CD4-positive, alpha-beta T cell treated with Interleukin-12 subunit alpha and Interleukin-12 subunit beta, for 1 hour (primary cell): ENCODE measurements around the gene S100PBP.

Experiments used
- DNase-seq: peaks from one replicate; pipeline ENCODE4 v3.0.0-alpha.2; 2020

Gene S100PBP

GRCh38 chr1:32871364-32872191, 54.1 kb downstream of the S100PBP start:
- no peak for DNase-seq

- DNase-seq: no peak
Measured at GRCh38 chr1:32872192-32872460, 54.7 kb downstream of the S100PBP start.

- no peak for DNase-seq
Measured at GRCh38 chr1:32873484-32873883, 56.0 kb downstream of the S100PBP start.

DNA sequence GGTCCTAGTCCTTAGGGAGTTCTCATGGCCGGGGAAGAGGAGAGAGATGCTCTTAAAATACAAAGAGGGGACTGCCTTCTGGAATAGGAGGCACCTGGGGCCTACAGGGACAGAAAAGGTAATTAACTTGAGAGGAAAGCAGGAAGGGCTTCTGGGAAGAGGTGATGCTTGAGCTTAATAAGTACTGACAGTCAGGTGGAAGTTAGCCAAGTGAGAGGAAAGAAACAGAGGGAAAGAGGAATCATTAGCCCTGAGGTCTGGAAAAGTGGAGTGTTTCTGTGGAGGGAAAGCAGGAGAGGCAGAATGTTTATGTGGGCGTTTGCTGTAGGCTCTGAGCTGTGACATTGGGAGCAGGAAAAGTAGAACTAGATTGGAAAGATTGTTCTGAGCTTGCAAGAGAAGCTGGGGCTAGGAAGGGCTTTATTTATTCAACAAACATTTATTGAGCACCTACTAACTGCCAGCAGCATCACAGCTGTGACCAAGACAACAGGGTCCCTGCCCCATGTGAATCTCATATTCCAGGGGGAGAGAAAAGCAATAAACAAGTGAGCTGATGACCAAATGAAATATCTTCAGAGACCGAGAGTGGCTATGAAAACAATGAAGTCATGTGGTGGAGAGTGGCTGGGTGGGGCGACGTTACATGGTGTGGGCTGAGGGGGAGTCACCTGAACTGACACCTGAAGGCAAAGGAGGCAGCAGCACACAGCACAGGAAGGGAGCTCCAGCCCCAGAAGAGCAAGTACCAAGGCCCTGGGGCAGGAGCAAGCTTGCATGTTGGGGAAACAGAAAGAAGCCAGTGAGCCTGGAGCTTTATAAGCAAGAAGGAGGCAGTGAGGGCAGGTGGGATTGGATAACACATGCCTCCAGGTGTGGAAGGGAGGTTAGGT, 57.7 kb downstream of the S100PBP start:
- DNase-seq: no peak

GRCh38 chr1:32876341-32877210, 59.1 kb downstream of the S100PBP start:
- peak; percentile 63 for DNase-seq

DNA sequence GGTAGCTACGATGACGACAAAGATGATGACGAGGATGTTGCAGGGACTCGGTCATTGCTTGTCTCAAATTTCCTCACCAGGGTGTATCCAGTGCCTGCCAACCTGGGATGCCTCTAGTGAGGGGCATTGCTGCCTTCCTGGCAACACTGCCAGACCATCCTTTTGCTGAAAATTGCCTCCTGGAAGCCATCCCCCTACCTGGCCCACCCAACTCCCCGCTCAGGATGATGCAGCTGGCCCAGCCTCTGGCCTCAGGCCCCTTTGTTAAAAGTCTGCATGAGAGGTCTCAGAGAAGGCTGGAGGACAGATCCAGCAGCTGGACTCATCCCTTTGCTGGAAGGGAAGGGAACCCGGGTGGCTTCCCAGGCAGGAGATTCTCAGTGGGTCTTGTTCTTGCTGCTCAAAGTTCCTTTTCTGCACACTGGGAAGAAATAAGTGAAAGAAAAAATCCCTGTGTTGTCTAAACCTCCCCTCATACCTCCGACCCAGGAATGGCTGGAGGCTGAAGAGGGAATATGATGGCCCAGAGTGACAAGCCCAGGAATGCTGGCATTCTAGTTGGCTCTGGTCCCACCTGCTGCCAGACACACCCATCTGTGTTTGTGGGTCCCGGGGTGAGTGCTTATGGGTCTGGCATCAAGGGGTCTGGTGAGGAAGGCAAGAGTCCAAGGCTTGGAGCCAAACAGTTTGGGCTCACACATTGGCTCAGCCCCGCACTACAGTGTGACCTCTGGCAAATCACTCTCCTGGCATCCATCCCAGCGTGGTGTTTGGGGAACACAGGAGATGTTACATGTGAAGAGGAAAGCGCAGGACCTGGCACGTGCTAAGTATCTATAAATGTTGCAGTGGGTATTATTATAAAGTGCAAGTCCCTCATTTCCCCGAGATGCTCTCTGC, 60.0 kb downstream of the S100PBP start:
- DNase-seq: no peak

GRCh38 chr1:32878183-32878582, 60.7 kb downstream of the S100PBP start:
- DNase-seq: no peak

- DNase-seq: no peak
Measured at GRCh38 chr1:32878637-32879041, 61.2 kb downstream of the S100PBP start.

GRCh38 chr1:32881291-32881690, 63.8 kb downstream of the S100PBP start:
- no peak for DNase-seq

DNA sequence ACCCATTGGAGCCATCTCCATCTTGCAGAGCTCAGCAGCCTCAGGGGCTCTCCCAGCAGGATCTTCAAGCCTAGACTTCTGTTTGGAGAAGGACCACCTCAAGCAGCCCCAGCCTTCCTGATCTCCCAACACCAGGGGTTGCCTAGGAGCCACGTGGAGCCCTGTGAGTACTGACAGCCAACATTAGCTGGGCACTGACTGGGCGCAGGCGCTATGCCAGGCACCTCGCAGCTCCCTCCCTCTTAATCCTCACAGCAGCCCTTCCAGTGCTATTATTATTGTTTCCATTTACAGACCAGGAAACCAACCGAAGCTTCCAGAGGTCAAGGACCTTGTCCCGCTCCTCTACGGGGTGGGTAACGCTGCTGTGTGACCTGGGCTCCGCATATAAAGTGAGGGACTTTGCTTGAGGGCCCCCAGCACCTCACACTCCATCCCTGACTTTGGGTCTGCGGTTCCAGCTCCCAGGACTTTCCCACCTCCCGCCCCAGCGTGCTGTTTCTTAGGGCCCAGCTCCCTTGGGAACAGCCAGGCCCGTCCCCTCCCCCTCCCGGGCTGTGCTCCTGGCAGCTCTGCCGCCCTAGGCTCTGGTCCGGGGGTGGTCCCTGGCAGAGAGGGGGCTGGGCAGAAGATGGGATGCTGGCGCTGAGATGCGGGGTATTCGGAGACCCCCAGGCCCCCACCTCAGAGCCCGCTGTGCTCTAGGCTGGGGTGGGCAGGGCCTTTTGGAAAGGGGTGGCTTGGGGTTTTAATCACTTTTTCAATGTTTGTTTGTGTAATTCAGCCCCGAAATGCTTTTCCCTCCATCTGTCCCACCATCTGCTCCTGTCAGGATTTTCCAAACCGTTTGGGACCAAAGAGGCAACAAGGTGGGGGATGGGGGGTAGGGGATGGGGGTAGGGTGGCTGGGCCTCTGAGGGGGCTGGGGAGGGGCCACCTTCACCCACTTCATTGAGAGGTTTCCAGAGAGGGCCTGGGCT, 64.7 kb downstream of the S100PBP start:
- no peak for DNase-seq

GRCh38 chr1:32883338-32884031, 66.0 kb downstream of the S100PBP start:
- no peak for DNase-seq

- no peak for DNase-seq
Measured at GRCh38 chr1:32884032-32884372, 66.5 kb downstream of the S100PBP start.

DNA sequence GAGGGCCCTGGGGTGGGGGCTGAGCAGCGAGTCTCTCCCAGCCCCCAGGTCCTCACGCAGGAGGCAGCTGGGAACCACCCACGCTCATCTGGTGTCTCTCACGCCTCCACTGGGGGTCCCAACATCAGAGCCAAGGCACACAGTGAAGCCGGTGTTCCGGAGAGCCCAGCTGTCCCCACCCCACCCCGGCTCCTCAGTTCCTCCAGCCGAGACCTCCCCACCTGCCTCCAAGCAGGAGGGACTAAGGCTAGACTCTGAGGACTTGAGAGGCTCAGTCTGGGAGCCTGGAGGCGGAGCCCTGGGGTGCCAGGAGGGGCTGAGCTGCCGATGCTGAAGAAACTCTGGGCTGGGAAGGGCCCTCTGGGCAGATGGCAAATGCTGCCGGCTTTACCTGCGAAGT, 67.3 kb downstream of the S100PBP start:
- no peak for DNase-seq

- DNase-seq: no peak
Measured at GRCh38 chr1:32885676-32886003, 68.2 kb downstream of the S100PBP start.

GRCh38 chr1:32886004-32886827, 68.8 kb downstream of the S100PBP start, which contains the start of gene HPCA:
Gene HPCA (plus strand): TSS chr1:32886491. CDS start chr1:32888899, 2,408 bp downstream.
- no peak for DNase-seq

DNA sequence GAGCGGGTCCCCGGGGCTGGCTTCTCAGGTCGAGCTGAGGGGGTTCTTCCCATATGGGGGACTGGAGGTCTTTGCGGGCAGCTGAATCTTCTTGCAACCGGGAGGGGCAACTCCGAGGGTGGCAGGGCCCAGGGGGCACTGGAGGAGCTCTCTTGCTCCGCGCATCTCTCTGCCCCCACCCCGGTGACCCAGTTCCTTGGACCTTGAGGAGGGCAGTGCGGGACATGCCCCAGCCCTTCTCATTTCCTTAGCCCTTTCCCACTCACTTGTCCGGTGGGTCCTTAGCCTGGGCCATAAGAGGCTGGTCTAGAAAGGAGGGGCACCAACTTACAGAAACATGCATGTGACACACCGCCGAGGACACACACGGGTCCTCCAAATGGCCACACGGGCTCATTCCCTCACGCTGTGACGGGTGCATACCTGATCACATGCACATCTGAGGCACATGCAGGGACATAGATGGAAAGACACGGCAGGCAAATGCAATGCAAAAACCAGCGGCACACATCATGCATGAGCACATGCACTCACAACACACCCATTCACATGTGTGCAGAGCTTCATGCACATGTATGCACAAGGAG, 69.5 kb downstream of the S100PBP start:
- no peak for DNase-seq

- DNase-seq: no peak
Measured at GRCh38 chr1:32887623-32888022, 70.2 kb downstream of the S100PBP start.

DNA sequence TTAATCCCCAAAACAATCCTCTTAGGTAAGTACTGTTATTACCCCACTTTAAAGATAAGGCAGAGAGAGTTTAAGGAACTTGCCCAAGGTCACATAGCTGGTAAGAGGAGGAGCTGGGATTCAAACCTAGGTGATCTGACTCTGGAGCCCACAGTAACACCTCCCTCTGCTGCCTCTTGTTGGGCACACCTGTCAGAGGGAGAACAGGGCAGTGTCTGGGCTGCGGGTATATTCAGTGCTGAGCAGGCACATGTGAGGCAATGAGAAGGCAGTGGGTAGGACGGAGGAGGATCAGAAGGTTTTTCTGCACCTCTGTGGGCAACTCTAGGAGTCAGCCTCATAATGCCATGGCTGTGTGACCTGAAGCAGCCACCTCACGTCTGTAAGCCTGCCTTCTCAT, 70.7 kb downstream of the S100PBP start:
- no peak for DNase-seq
